Right cardiac atrium (tissue), 5 donors: ENCODE results near the gene RHOH. TPM values are rescaled to one million over a fixed set of nuclear protein-coding genes. Genes with fewer than 3 reads are reported as not detected.
"Not testable (repeated sequence)": the region's sequence is repeated elsewhere in the genome, so short reads cannot be mapped to it uniquely, and the experiment has no call there.

ENCODE experiments used
- ATAC-seq, 2 donors: fragments of 200-7000 bp; cut with Tn5 transposase; one replicate each; pipeline versions ENCODE4 v1.8.0 to v1.9.1; 2020; ENCODE audit warnings: moderate library complexity in 2 of 2, mild to moderate bottlenecking in 1 of 2
- DNase-seq, 3 donors: peaks; one replicate each; pipeline ENCODE4 v3.0.0-alpha.2; 2020
- H3K27ac ChIP-seq: one replicate; pipeline ENCODE4 v1.5.1; 2013; ENCODE audit warnings: mild to moderate bottlenecking, low read length, control low read depth, moderate library complexity
- H3K27me3 ChIP-seq: one replicate; pipeline ENCODE4 v1.6.1; 2013; ENCODE audit not compliant: control insufficient read depth, insufficient read depth
- H3K4me1 ChIP-seq: one replicate; pipeline ENCODE4 v1.6.1; 2013; ENCODE audit warnings: low read length; ENCODE audit not compliant: control insufficient read depth, insufficient read depth
- H3K4me3 ChIP-seq: one replicate; pipeline ENCODE4 v1.5.1; 2013; ENCODE audit warnings: low read length, control low read depth
- H3K9me3 ChIP-seq: one replicate; pipeline ENCODE4 v1.6.1; 2013; ENCODE audit warnings: low read length; ENCODE audit not compliant: control insufficient read depth
- whole genome bisulfite sequencing: extraction: QIAGEN DNeasy Blood & Tissue Kit; methylation state at CpG from one replicate; pipeline ENCODE4 v1.1.7; 2013; 5-methylcytosine and 5-hydroxymethylcytosine counted together
- intact Hi-C, 4 donors: fragments of 100-400 bp; cut with DNase I; formaldehyde crosslinking; loops; one replicate each; pipeline versions ENCODE4 v1.11.0 to v1.14.0; 2022 to 2023
- polyA plus RNA-seq: library from polyadenylated mRNA; stranded (reverse); fragments of 200-250 nt; gene quantifications from one replicate; pipeline ENCODE4 v1.2.3, GENCODE V29; 2013
- total RNA-seq, 4 donors: library from RNA; stranded (reverse); fragmentation: NEBNext Ultra II Directional; extraction: Animal tissue kit (Norgen Biotek cat#: 25700); gene quantifications; one replicate each; pipeline ENCODE4 v1.2.1, GENCODE V29; 2021
- donor health status: healthy with polysubstance abuse.
- donor health status: DM: no; HTN: yes; CAD: no.
- donor health status: DM: no; HTN: no; CAD: no.
- donor health status: DM: no; HTN: yes; CAD: no; lungs with severe emphysema.
- donor health status: DM: yes; HTN: yes; CAD: no.

Gene RHOH
- total and polyA plus RNA-seq, 5 donors: 0.07 to 1.0 (median 0.37) TPM

GRCh38 chr4:40269133-40269532 is 72.3 kb downstream of the RHOH start:
- 83% methylated on average over 1 of the region's 1 CpG for WGBS
- H3K9me3 ChIP-seq: no peaks in the 10 kb centered on the region
- no peaks in the 10 kb centered on the region for H3K4me1 ChIP-seq
- no peaks in the 10 kb centered on the region for H3K27me3 ChIP-seq
- DNase-seq (no peak), ATAC-seq (no peak)
- no peak overlapping the region for H3K27ac ChIP-seq
- no peak overlapping the region for H3K4me3 ChIP-seq
- intact Hi-C loops: no loop called here

GRCh38 chr4:40270609-40271008 is 73.8 kb downstream of the RHOH start:
- Histone ChIP-seq H3K4me3 (no peak overlapping the region), H3K27me3 (no peaks in the 10 kb centered on the region), H3K27ac (no peak overlapping the region), H3K9me3 (no peaks in the 10 kb centered on the region), H3K4me1 (no peaks in the 10 kb centered on the region)
- no peak for DNase-seq
- no peak for ATAC-seq
- intact Hi-C loops: no loop called here
- WGBS: 91% methylated on average over 12 of the region's 12 CpGs

DNA sequence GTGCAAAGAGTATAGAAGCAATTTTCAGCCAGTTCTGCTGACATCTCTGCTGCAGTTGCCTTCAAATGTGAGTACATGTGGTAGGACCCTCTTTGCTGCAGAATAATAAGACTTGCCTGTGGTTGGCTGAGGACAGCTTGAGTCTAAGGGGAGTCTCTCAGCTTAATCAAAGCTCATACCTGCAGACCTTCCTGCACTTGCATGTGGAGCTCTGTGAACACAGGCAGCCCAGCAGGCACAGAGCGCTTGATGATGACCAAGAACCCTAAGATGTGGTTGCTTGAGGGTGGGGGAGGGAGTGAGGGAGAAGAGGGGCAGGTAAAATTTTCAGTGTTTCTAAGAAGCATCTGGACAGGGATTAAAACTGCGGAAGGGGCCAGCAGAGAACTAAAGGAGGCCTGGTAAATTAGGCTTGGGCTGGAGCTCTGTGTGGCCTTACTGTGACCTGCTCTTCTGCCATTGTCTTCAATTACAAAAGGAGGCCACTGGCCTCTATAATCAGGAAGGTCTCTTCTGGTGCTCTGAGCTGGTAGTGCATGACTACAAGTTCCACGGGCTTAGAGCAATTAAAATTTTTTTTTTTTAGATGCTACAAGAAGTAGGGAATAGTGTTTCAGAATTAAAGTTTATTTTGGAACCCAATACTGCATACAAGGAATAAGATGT is 78.4 kb downstream of the RHOH start:
- H3K27me3 ChIP-seq: no peaks in the 10 kb centered on the region
- H3K4me3 ChIP-seq: no peak overlapping the region
- H3K27ac ChIP-seq: no peak overlapping the region
- intact Hi-C loops: no loop called here
- H3K4me1 ChIP-seq: no peaks in the 10 kb centered on the region
- ATAC-seq: no peak
- no peaks in the 10 kb centered on the region for H3K9me3 ChIP-seq
- 90% methylated on average over 3 of the region's 3 CpGs for WGBS
- no peak for DNase-seq

DNA sequence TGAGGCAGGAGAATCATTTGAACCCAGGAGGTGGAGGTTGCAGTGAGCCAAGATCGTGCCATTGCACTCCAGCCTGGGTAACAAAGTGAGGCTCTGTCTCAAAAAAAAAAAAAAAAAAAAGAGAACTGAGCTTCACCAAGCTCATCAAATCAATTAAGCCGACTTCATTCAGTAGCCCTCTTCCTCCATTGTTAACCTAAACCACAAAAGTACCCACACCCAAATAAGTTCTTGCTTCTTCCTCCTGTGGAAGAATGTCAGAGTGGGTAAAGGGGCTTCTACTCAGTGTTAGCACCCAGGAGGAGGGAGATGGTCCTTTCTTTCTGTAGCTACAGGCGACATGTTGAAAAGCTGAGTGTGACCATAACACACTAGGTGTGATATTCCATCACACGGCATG is 79.7 kb downstream of the RHOH start:
- Histone ChIP-seq H3K27ac (no peak overlapping the region), H3K9me3 (no peaks in the 10 kb centered on the region), H3K4me3 (no peak overlapping the region), H3K4me1 (no peaks in the 10 kb centered on the region), H3K27me3 (no peaks in the 10 kb centered on the region)
- 86% methylated on average over 4 of the region's 4 CpGs for whole genome bisulfite sequencing
- ATAC-seq: no peak
- intact Hi-C loops: no loop called here
- DNase-seq: no peak

GRCh38 chr4:40280586-40280985 is 83.8 kb downstream of the RHOH start:
- H3K27me3 ChIP-seq: no peaks in the 10 kb centered on the region
- WGBS: 92% methylated on average over 2 of the region's 2 CpGs
- ATAC-seq: no peak
- H3K9me3 ChIP-seq: no peaks in the 10 kb centered on the region
- no peak overlapping the region for H3K4me3 ChIP-seq
- H3K4me1 ChIP-seq: no peaks in the 10 kb centered on the region
- no peak overlapping the region for H3K27ac ChIP-seq
- intact Hi-C loops: no loop called here
- DNase-seq: no peak

DNA sequence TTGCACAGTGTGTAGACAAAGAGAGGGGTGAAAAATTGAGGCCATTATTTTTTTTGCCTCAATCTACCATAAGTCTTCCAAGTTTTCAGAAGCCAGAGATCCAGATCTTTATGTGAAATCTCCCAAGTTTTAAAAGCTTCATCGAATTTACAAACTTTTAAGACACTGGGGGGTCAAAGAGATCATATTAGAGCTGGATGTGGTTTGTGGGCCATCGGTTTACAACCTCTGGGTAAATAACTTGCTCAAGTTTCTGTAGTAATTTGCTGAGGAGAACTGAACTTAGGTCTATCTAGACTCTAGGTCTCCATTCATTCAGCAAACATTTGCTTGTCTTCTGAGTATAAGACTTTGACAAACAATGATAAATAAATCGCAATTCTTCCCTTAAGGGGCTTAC is 84.3 kb downstream of the RHOH start:
- Histone ChIP-seq H3K27me3 (no peaks in the 10 kb centered on the region), H3K9me3 (no peaks in the 10 kb centered on the region), H3K4me1 (no peaks in the 10 kb centered on the region), H3K27ac (no peak overlapping the region), H3K4me3 (no peak overlapping the region)
- ATAC-seq (no peak), DNase-seq (no peak)
- intact Hi-C loops: no loop called here
- WGBS: 81% methylated on average over 3 of the region's 3 CpGs

DNA sequence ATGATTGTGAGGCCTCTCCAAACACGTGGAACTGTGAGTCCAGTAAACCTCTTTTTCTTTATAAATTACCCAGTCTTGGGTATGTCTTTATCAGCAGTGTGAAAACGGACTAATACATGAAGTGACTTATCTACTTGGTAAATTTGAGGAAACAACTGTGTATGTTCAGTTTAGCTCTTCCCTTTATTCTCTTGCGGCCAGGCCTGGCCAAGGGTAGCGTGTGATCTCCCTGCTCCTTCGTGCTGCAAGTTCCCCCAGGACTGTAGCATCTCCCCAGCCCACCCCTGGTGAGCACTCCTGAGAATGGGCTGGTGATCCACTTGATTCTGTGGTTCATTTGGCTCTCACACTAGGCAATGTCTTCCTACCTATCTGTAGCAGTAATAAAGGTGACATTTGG is 85.1 kb downstream of the RHOH start:
- H3K27ac ChIP-seq: no peak overlapping the region
- H3K9me3 ChIP-seq: no peaks in the 10 kb centered on the region
- ATAC-seq (no peak), DNase-seq (no peak)
- no peaks in the 10 kb centered on the region for H3K27me3 ChIP-seq
- H3K4me1 ChIP-seq: no peaks in the 10 kb centered on the region
- no peak overlapping the region for H3K4me3 ChIP-seq
- WGBS: 72% methylated on average over 5 of the region's 5 CpGs
- intact Hi-C loops: no loop called here

- DNase-seq, H3K9me3 ChIP-seq, H3K27ac ChIP-seq, H3K4me1 ChIP-seq, intact Hi-C loops, H3K4me3 ChIP-seq, ATAC-seq, H3K27me3 ChIP-seq: not testable (repeated sequence)
- 95% methylated on average over 7 of the region's 7 CpGs for WGBS
Observed at GRCh38 chr4:40282857-40283256, 86.0 kb downstream of the RHOH start.

DNA sequence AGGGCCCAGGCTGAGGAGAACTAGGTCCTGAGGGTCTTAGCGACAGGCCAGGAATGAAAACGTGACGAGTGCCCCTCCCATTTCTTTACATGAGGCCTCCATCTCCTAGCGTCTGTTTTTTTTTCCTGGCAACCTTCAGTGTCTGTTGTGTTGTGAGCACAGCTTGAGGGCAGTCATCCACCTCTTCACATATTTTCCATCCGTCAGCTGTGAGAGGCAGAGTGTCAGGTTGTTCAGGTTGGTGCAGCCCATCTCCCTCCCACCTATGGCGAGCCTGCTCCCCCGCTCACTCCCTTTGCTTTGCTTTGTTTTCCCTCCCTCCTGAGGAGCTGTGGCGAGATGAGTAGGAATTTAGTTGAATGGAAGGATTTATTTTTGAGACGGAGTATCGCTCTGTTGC is 86.6 kb downstream of the RHOH start:
- ATAC-seq: no peak
- no peak for DNase-seq
- no peak overlapping the region for H3K27ac ChIP-seq
- H3K4me3 ChIP-seq: no peak overlapping the region
- 74% methylated on average over 10 of the region's 10 CpGs for WGBS
- no peaks in the 10 kb centered on the region for H3K9me3 ChIP-seq
- no peaks in the 10 kb centered on the region for H3K4me1 ChIP-seq
- H3K27me3 ChIP-seq: no peaks in the 10 kb centered on the region
- intact Hi-C loops: no loop called here

- Histone ChIP-seq H3K4me3 (no peak overlapping the region), H3K27ac (no peak overlapping the region), H3K9me3 (no peaks in the 10 kb centered on the region), H3K27me3 (no peaks in the 10 kb centered on the region), H3K4me1 (no peaks in the 10 kb centered on the region)
- DNase-seq: no peak
- intact Hi-C loops: no loop called here
- ATAC-seq: no peak
- 79% methylated on average over 10 of the region's 10 CpGs for WGBS
Observed at GRCh38 chr4:40283968-40284367, 87.1 kb downstream of the RHOH start.

- no peak for ATAC-seq
- 83% methylated on average over 5 of the region's 5 CpGs for WGBS
- Histone ChIP-seq H3K4me3 (no peak overlapping the region), H3K27ac (no peak overlapping the region), H3K27me3 (no peaks in the 10 kb centered on the region), H3K9me3 (no peaks in the 10 kb centered on the region), H3K4me1 (no peaks in the 10 kb centered on the region)
- DNase-seq: no peak
- intact Hi-C loops: no loop called here
Observed at GRCh38 chr4:40285692-40286091, 88.9 kb downstream of the RHOH start.

DNA sequence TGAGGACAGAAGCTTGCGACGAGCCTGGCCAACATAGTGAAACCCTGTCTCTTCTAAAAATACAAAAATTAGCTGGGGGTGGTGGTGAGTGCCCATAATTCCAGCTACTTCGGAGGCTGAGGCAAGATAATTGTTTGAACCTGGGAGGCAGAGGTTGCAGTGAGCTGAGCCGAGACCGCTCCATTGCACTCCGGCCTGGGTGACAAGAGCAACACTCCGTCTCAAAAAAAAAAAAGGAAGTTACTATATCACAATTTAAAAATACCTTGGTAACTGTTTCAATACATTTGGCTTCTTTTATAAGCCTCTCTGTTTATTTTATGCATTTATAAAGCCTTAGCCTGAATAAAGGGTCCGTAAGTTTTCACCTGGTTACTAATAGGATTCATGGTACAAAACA is 91.7 kb downstream of the RHOH start:
- intact Hi-C loops: no loop called here
- ATAC-seq: no peak

More for the DNA sequence above, 91.7 kb downstream of the RHOH start:
- WGBS: 85% methylated on average over 8 of the region's 8 CpGs
- no peak for DNase-seq
- Histone ChIP-seq H3K4me1 (no peaks in the 10 kb centered on the region), H3K4me3 (no peak overlapping the region), H3K9me3 (no peaks in the 10 kb centered on the region), H3K27me3 (no peaks in the 10 kb centered on the region), H3K27ac (no peak overlapping the region)
